Prostate gland (tissue), 2 donors: ENCODE measurements around the gene SEZ6L2. TPM values are rescaled to one million over a fixed set of nuclear protein-coding genes. Genes with fewer than 3 reads are reported as not detected.
"Not testable (repeated sequence)": the region's sequence is repeated elsewhere in the genome, so short reads cannot be mapped to it uniquely, and the experiment has no call there.

ENCODE experiments used
- DNase-seq: peaks from one replicate; pipeline ENCODE4 v3.0.0-alpha.2; 2019; ENCODE audit warnings: low spot score
- H3K27ac ChIP-seq, 2 donors: fragments of 200-600 bp; sonication (generic); 2 replicates each; pipeline ENCODE4 v1.5.1; 2017 to 2019
- H3K27me3 ChIP-seq: fragments of 200-600 bp; sonication (generic); replicated peaks from 2 replicates; pipeline ENCODE4 v1.5.1; 2019; ENCODE audit not compliant: insufficient read depth
- H3K36me3 ChIP-seq, 2 donors: fragments of 200-600 bp; sonication (generic); 1 replicate in 1 of 2; 2 replicates in 1 of 2; pipeline versions ENCODE4 v1.5.1 to v1.8.1; 2017 to 2019
- H3K4me1 ChIP-seq: fragments of 200-600 bp; sonication (generic); replicated peaks from 2 replicates; pipeline ENCODE4 v1.5.1; 2019
- H3K4me3 ChIP-seq, 2 donors: fragments of 200-600 bp; sonication (generic); 2 replicates each; pipeline ENCODE4 v1.5.1; 2017 to 2019
- H3K9me3 ChIP-seq: fragments of 200-600 bp; sonication (generic); 2 replicates; pipeline ENCODE4 v1.5.1; 2017
- CTCF ChIP-seq, 4 experiments: fragments of 200-600 bp in 2 of 4; fragments of 450-650 bp in 2 of 4; sonication (generic) in 2 of 4; IDR thresholded peaks; 1 replicate in 3 of 4; 2 replicates in 1 of 4; pipeline ENCODE4 v1.5.1; 2016 to 2019; ENCODE audit warnings: antibody characterized with exemption in 4 of 4, mild to moderate bottlenecking in 2 of 4, moderate library complexity in 2 of 4
- POLR2A ChIP-seq: fragments of 450-650 bp; IDR thresholded peaks from one replicate; pipeline ENCODE4 v1.6.1; 2016; ENCODE audit warnings: antibody characterized with exemption, mild to moderate bottlenecking
- POLR2AphosphoS5 ChIP-seq: sonication (generic); formaldehyde crosslinking; IDR thresholded peaks from one replicate; pipeline ENCODE4 v1.6.1; 2017; ENCODE audit warnings: antibody characterized with exemption
- WGBS: methylation state at CpG from one replicate; pipeline ENCODE4 v1.1.5; 2018; 5-methylcytosine and 5-hydroxymethylcytosine counted together
- intact Hi-C: fragments of 100-400 bp; cut with DNase I; formaldehyde crosslinking; loops from one replicate; pipeline ENCODE4 v1.14.2; 2022
- total RNA-seq, 2 donors: library from RNA; depleted of rRNA; stranded (reverse); fragments of >200 nt; gene quantifications; one replicate each; pipeline ENCODE4 v1.1.0, GENCODE V29; 2016

SEZ6L2 gene
- total RNA-seq, 2 donors from 2014 or later, result 60.7 to 62.9 TPM

- no peak for DNase-seq
- peaks cover 3% of the 10 kb centered on the region for H3K4me1 ChIP-seq
- TF ChIP-seq POLR2A, result no peak
- H3K36me3 ChIP-seq, result no peaks in the 10 kb centered on the region
- H3K27ac ChIP-seq, result no peak overlapping the region
- no peaks in the 10 kb centered on the region for H3K27me3 ChIP-seq
- no peak overlapping the region for H3K4me3 ChIP-seq
- intact Hi-C loops, result no loop called here
- no peaks in the 10 kb centered on the region for H3K9me3 ChIP-seq
- 75% methylated on average over 4 of the region's 4 CpGs for WGBS
Measured at GRCh38 chr16:29894352-29894751, 5.0 kb downstream of the SEZ6L2 start.

- H3K4me1 ChIP-seq, result peaks cover under 1% of the 10 kb centered on the region
- 91% methylated on average over 3 of the region's 3 CpGs for WGBS
- H3K9me3 ChIP-seq, result no peaks in the 10 kb centered on the region
- no peak for TF ChIP-seq POLR2AphosphoS5
- no peak for TF ChIP-seq CTCF (IDR thresholded peaks at IDR 0.05)
- TF ChIP-seq POLR2A, result no peak
- no peak overlapping the region for H3K27ac ChIP-seq
- intact Hi-C loops, result no loop called here
- H3K4me3 ChIP-seq, result no peak overlapping the region
- DNase-seq, result no peak
- H3K27me3 ChIP-seq, result no peaks in the 10 kb centered on the region
- no peaks in the 10 kb centered on the region for H3K36me3 ChIP-seq
Measured at GRCh38 chr16:29893553-29893952, 5.8 kb downstream of the SEZ6L2 start.

GRCh38 chr16:29892458-29892813, 6.9 kb downstream of the SEZ6L2 start:
- 93% methylated on average over 6 of the region's 6 CpGs for WGBS
- no peak for DNase-seq
- H3K27me3 ChIP-seq, result no peaks in the 10 kb centered on the region
- no peaks in the 10 kb centered on the region for H3K4me1 ChIP-seq
- intact Hi-C loops, result no loop called here
- no peak overlapping the region for H3K4me3 ChIP-seq
- H3K9me3 ChIP-seq, result no peaks in the 10 kb centered on the region
- TF ChIP-seq CTCF (IDR thresholded peaks at IDR 0.05) (no peak), POLR2A (no peak), POLR2AphosphoS5 (no peak)
- H3K27ac ChIP-seq, result no peak overlapping the region
- H3K36me3 ChIP-seq, result no peaks in the 10 kb centered on the region

GRCh38 chr16:29891525-29892457, 7.6 kb downstream of the SEZ6L2 start:
- 72% methylated on average over 10 of the region's 10 CpGs for WGBS
- Histone ChIP-seq H3K36me3 (no peaks in the 10 kb centered on the region), H3K27ac (no peak overlapping the region), H3K27me3 (no peaks in the 10 kb centered on the region), H3K9me3 (no peaks in the 10 kb centered on the region), H3K4me1 (no peaks in the 10 kb centered on the region), H3K4me3 (no peak overlapping the region)
- TF ChIP-seq CTCF (IDR thresholded peaks at IDR 0.05), result no peak
- TF ChIP-seq POLR2A, result no peak
- no peak for TF ChIP-seq POLR2AphosphoS5
- no peak for DNase-seq
- intact Hi-C loops, result no loop called here

GRCh38 chr16:29889372-29889771, 10.0 kb downstream of the SEZ6L2 start:
- H3K4me3 ChIP-seq, H3K27me3 ChIP-seq, H3K36me3 ChIP-seq, H3K27ac ChIP-seq, H3K9me3 ChIP-seq, DNase-seq, intact Hi-C loops, H3K4me1 ChIP-seq: not testable (repeated sequence)
- 98% methylated on average over 3 of the region's 3 CpGs for WGBS

- H3K4me3 ChIP-seq, result no peak overlapping the region
Measured at GRCh38 chr16:29883987-29884386, 15.4 kb downstream of the SEZ6L2 start.

More at GRCh38 chr16:29883987-29884386, 15.4 kb downstream of the SEZ6L2 start:
- no peak overlapping the region for H3K27ac ChIP-seq
- intact Hi-C loops, result no loop called here
- 83% methylated on average over 6 of the region's 6 CpGs for WGBS
- DNase-seq, result no peak
- H3K27me3 ChIP-seq, result no peaks in the 10 kb centered on the region
- no peaks in the 10 kb centered on the region for H3K36me3 ChIP-seq
- TF ChIP-seq POLR2A (no peak), CTCF (IDR thresholded peaks at IDR 0.05) (no peak), POLR2AphosphoS5 (no peak)
- no peaks in the 10 kb centered on the region for H3K4me1 ChIP-seq
- H3K9me3 ChIP-seq, result no peaks in the 10 kb centered on the region
